Stimulated activated CD4-positive, alpha-beta T cell treated with anti-CD3 and anti-CD28 coated beads, Interleukin-12 subunit alpha, Interleukin-12 subunit beta, amount 100 ng/mL, for 24 hours (primary cell): ENCODE measurements around the gene ZNF784.

ENCODE experiments used
- DNase-seq, 2 experiments: peaks; one replicate each; pipeline ENCODE4 v3.0.0-alpha.2; 2020; ENCODE audit warnings: low read depth in 2 of 2

ZNF784 gene, protein sequence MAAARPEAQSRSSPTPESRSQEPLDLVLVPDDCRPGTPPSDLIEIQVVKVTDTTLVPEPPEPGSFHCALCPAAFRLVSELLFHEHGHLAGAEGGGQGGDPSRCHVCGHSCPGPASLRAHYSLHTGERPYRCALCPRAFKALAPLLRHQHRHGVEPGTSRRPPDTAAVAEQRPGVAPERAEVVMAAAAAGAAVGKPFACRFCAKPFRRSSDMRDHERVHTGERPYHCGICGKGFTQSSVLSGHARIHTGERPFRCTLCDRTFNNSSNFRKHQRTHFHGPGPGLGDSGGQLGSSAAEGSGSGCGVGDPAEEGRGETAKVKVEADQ

DNA sequence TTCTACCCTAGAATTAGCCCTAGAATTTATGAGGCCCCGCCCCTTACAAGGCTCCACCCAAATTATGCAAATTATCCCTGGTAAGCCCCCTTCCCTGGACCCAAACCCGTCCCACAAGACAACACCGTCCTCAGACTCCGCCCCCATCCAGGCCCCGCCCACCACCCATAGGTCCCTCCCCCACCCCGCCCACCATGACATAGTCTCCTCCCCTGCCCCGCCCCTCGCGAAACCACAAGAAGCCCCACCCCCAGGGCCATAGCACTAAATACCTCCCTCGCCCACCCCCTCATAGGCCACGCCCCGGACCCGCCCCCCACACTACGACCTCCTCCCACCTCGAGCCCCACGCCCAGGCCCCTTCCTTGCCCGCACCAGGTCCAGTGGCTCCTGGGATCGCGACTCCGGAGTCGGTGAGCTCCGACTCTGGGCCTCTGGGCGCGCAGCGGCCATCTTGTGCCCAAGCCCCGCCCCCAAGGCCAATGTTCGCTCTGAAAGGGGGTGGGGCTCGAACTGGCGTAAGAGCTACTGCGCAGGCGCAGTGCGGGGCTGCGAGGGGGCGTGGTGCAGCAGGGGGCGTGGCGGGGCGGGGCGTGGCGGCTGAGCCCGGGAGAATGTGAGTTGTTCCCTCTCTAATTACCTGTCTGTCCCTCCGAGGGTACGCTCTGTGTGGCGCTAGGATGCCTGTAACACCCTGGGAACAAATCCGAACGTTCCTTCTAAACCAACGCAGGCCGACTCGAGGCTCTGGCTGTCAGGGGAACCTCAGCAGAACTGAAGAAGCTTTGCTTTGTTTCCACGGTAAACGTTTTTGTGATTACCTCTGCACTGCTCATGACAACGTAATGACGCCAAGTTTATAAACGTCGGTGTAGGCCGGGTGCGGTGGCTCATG is at the start of gene ZNF784:
Gene ZNF784 (minus strand): TSS at position 458 of the 895 bp plus-strand sequence. CDS start 5 bp downstream, at position 453.
- peak; percentile 86 to 87 for DNase-seq

DNA sequence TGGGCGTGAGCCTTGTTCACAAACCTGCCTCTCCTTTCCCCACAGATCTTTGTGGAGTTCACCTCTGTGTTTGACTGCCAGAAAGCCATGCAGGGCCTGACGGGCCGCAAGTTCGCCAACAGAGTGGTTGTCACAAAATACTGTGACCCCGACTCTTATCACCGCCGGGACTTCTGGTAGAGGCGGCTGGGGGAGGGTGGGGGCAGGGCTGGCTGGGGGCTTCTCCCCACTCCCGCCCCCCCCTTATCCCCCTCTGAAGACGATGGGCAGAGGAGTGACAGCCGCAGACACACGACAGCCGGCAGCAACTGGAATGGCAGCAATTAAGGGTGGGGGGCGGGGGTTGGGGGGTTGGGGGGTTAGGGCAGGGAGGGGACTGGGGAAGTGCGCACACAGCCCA is 49.5 kb upstream of the ZNF784 start:
- DNase-seq: no peak

DNA sequence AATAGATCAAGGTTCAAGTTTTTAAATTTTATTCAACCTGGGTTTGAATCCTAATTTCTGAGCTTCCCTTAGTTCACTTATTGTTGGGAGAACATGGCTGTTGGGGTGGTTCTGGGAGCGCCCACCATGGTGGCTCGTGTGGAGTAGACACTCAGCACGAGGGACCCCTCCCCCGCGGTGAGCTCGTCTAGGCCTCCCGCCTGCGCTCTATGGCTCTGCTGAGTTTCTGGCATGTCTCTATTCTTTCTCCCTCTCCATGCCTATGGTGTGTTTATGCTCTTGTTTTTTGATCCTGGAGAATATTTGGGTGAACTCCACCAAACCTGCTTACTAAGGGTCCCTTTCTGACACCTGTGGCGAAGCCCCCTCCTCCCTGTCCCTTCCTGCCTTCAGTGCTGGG is 49.1 kb upstream of the ZNF784 start:
- no peak for DNase-seq

DNA sequence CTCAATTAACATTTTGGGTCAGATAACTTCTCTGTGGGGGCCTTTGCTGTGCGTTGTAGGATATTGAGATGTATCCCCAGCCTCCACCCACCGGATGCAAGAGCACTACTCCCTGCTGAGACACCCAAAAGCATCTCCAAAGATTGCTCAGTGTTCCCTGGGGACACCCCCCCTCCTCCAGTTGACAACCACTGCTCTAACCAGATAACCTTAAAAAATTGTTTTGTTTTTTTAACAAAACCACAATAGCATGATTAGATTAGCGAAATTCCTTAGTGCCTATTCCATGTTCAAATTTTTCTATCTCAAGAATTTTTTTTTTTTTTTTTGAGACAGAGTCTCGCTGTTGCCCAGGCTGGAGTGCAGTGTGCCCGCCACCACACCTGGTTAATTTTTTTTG is 48.1 kb upstream of the ZNF784 start:
- DNase-seq: no peak

DNA sequence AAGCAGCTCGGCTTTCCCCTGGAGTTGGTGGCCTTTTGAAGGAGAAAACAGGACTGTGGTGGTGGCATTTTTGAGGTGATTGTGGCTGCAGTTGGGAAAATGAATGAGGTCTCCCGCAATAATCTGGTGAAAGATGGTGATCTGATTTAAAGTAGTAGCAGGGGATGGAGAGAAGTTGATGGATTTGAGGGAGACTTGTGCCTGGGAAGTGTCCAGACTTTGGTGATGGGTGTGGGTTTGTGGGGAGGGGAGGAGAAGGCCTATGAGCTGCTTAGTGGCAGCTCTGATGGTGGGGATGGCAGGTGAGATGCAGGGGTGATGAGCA is 46.6 kb upstream of the ZNF784 start:
- no peak for DNase-seq

DNA sequence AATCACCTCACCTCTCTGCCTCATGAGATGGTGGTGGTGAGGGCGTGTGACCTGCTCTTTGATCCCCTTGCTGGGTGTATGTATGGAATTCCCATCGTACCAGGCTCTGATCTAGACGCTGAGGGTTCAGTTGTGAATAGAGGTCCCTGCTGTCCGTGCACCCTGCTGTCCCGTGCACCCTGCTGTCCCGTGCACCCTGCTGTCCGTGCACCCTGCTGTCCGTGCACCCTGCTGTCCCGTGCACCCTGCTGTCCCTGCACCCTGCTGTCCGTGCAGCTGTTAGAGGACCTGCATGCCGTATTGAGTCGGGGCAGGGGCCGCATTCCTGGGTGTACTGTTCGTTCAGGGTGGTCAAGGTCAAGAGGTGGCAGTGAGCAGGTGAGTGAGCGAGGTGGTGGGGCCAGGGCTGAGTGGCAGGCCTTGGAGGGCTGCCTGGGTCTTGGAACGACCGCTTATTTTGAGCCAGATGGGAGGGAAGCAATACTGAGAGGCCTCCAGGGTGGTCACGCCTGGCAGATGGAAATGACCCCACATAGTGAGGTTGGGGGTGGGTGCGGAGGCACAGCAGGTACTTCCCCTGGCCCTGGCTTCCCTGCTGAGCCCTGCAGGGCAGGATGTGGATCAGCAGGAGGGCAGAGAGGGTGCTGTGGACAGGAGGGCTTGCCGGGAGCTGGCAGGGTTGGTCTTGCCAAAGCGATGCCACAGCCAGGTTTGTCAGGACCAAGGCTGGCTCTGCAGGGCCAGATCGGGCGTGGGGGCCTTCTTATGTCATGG is 46.1 kb upstream of the ZNF784 start:
- DNase-seq: no peak

DNA sequence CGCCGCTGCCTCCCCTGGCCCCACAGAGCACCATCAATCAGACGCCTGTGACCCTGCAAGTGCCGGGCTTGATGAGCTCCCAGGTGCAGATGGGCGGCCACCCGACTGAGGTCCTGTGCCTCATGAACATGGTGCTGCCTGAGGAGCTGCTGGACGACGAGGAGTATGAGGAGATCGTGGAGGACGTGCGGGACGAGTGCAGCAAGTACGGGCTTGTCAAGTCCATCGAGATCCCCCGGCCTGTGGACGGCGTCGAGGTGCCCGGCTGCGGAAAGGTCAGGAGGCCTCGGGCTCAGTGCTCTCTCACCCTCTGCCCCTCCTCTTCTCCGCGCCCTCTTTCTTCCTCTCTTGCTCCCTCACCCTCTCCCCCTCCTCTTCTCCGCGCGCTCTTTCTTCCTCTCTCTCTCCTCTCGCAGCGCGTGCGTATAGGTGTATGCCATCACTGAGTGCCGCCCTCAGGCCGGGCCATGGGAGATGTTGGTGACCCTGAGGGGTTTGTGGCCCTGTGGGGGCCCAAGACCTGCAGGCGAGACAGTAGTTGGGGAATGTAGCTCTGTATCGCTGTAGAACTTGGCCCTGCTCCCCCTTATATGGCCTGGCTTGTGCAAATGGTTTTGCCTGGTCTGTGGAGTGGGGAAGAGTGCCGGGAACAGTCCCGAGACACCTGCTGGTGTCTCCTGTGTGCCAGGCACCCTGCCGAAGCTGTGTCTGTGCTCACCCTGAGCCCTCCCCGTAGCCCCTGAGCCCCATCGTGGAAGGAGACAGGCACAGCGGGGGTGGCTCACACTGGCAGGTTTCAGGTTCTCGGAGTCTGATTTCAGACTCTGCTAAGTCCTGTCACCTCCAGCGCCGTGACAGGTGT is 45.3 kb upstream of the ZNF784 start:
- DNase-seq: no peak

DNA sequence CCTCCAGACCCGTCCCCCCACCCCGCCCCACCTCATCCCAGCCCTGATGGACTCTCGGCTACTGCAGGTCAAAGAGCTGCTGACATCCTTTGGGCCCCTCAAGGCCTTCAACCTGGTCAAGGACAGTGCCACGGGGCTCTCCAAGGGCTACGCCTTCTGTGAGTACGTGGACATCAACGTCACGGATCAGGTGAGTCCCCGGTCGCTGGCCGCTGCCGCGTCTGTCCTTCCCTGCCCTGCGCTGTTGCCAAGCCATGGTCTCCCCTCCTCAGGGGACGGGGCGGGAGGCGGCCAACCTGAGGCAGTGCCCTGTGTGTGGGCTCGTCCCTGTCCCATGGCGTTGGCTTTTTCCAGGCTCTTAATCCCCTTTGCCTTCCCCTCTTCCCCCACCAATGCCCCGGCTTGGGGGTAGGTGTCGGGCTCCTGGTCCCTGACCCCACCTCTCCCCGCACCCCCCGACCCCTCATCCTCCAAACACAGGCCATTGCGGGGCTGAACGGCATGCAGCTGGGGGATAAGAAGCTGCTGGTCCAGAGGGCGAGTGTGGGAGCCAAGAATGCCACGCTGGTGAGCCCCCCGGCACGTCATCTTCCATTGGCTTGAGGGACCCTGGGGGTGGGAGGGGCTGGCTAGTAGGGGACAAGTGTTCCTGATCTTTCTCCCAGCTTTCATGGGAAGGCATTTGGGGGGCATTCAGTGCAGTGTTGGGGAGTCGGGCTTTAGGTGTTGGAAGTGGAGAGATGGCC is 44.4 kb upstream of the ZNF784 start:
- no peak for DNase-seq

DNA sequence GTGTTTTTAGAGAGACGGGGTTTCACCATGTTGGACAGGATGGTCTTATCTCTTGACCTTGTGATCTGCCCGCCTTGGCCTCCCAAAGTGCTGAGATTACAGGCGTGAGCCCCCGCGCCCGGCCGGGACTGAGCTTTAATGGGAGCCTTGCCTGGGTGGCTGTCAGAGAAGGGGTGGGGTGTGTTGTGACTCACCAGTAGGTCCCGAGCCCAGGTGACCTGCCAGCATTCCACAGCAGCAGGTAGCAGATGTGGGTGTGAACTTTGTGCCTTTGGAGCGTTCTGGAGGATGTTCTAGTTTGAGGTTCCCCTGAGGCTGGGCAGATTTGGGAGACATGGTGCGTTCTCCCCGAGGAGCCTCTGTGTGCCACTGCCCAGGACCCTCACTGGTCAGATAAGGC is 43.6 kb upstream of the ZNF784 start:
- no peak for DNase-seq

DNA sequence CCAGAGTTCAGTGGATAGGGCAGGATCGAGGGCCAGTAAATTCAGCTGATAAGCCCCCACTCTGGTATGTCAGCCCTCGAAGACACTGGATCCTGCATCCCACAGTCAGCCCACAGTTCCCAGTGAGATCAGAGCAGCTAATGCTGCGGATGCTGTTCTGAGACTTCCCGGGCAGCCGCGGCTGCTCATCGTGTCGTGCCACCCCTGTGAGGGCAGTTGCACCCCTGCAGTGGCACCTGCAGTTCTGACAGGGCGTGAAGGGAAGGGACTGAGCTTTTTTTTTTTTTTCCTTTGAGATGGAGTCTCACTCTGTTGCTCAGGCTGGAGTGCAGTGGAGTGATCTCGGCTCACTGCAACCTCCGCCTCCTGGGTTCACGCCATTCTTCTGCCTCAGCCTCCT is 43.1 kb upstream of the ZNF784 start:
- no peak for DNase-seq

DNA sequence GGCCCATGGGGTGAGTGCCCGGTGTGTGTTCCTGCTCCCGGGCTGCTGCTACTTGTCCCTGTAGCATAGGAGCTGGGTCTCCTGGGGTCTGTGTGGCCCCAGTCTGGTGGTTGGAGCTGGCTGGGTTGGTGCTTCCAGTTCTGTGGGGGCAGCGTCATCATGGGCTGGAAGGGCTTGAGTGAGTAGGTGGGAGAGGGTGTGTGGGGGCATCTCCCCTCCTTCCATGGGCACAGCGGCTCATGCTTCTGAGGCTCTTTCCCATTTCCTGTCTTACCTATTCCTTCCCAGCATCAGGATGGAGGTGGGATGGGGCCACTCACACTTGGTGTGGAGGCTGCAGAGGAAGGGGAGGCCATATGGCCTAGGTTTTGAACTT is 42.6 kb upstream of the ZNF784 start:
- no peak for DNase-seq

DNA sequence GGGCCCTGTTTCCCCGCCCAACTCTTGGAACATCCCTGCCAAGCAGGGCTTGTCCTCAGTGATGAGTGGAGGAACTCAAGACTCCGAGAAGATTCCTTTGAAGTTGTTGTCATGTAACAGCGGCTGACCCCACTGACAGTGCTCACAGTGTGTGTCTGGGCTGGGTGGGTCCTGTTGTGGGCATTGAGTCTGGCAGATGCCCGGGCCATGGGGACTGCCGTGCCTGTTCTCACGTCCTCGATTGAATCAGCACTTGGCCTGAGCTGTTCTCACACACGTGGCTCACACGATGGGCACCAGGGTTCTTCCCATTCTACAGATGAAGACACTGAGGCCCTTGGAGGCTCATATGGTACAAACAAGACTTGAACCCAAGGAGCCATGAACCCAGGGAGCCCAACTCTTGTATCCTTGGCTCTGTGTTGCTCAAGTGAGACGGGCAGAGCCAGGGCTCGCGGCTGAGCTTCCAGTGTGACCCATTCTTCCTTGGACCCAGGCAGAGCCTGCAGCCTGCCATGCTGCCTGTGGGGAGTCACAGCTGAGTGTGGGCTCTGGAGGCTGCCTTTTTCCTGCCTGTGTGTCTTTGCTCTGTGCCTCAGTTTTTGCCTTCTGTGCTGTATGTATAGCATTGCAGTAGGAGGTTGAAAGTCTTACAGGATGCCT is 42.1 kb upstream of the ZNF784 start:
- no peak for DNase-seq

DNA sequence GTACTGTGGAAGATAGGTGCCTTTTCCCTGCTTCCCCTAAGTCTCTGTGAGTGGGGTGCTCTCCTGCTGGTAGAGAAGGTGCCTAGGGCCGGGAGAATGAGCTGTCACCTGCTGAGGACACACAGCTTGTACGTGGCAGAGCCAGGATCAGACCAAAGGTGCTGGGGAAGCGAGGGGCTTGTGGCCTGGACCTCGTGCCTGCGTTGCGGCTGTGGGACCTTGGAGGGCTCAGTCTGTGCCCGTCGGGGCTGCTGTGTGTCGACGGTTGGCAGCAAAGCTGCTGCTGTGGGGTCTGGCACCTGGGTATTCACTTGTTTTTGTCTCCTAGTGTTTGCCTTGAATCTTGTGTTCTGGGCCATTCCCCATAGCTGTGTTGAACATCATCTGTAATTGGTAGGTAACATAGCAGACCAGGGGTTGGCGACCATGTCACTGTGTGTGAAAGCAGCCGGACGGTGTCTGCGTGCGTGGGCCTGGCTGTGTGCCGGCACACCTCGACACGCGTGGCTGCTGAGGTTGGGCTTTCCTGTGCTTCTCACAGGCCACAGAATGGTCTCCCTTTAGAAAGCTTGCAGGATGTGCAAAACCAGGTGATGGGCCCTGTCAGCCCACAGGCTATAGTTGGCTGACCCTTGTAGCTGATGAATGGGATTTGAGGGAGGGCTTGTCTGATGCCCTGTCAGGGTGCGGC is 39.6 kb upstream of the ZNF784 start:
- no peak for DNase-seq

DNA sequence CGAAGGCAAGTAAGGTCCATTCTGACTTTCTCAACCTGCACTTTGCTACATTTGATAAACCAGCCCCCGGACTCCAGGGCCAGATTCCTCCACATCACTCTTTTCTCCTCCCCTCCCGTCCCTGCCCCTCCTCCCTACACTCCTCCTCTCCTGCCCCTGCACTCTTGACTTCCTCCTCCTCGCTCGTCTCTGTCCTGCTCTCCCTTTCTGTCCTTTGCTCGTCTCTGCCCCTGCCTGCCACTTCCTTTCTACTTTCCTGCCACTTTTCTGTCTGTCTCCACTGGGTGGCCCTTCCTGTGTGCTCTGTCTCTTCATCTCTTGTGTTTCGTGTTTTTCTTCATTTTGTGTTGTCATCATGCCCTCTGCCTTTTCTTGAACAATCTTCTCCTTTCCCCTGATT is 37.5 kb upstream of the ZNF784 start:
- DNase-seq: no peak

DNA sequence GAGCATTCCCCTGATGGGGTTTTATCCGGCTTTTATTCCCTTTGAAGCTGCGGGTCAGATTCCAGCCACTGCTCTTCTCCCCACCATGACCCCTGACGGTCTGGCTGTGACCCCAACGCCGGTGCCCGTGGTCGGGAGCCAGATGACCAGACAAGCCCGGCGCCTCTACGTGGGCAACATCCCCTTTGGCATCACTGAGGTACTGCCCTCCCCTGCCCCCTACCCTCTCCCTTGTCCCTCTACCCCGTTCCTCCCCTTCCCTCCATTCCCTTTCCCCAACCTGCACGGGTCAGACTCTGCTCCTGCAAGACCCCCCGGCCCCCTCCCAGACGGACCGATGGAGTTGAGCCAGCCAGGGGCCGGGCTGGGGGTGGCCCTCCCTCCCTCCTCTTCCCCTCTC is 36.6 kb upstream of the ZNF784 start:
- no peak for DNase-seq

DNA sequence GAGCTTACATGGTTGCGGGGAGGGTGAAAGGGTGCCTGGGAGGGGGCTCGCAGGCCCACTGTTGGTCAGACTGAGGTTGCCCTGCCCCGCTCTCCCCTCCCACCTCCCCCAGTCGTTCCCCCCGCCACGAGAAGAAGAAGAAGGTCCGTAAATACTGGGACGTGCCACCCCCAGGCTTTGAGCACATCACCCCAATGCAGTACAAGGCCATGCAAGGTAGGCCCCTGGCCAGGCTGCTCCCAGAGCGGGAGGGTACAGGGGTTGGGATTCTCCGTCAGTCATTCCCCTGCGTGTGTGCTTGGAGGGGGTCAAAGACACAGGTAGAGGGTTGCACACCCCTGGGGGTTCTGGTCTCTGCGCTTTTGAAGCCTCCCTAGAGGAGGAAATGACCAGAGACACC is 36.0 kb upstream of the ZNF784 start:
- no peak for DNase-seq

DNA sequence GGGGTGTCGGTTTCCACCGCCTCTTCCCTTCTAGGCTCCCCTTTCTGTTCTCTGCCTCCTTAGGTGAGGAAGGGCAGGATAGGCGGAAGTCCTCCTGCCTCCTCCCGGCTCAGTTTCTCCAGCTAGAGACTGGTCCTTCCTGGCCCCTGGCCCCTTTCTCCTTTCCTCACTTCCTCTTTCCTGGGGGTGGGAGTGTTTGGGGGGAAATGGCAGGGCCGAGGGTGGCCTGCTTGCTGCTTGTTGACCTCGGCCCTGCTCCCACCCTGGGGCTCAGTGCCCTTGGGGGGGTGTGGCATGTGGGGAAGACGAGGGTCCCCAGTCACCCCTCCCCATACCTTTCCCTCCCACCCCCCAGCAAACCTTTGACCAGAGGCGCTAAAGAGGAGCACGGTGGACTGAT is 35.5 kb upstream of the ZNF784 start:
- no peak for DNase-seq

DNA sequence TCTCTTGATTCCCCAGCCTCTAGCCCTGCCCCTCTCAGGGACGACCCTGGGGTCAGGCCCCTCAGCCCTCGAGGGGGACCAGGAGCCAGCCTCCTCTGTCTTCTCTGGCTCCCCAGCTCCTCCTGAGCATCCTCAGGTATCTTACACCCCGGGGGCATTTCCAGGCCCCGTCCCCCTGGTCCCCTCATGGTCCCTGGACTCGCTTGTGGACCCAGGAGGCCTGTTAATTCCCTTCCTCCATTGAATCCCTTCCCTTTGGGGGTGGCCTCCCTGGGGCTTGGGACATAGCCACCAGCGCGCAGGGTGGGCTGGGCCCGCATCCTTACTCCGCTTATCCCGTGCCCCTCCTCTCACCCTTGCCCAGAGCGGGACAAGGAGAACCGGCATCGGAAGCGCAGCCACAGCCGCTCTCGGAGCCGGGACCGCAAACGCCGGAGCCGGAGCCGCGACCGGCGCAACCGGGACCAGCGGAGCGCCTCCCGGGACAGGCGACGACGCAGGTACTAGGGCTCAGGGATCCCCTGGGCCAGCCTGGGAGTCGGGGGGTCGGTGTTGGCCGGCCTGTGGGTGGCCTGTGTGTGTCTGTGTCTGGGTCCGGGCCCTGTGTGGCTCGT is 34.6 kb upstream of the ZNF784 start:
- no peak for DNase-seq

DNA sequence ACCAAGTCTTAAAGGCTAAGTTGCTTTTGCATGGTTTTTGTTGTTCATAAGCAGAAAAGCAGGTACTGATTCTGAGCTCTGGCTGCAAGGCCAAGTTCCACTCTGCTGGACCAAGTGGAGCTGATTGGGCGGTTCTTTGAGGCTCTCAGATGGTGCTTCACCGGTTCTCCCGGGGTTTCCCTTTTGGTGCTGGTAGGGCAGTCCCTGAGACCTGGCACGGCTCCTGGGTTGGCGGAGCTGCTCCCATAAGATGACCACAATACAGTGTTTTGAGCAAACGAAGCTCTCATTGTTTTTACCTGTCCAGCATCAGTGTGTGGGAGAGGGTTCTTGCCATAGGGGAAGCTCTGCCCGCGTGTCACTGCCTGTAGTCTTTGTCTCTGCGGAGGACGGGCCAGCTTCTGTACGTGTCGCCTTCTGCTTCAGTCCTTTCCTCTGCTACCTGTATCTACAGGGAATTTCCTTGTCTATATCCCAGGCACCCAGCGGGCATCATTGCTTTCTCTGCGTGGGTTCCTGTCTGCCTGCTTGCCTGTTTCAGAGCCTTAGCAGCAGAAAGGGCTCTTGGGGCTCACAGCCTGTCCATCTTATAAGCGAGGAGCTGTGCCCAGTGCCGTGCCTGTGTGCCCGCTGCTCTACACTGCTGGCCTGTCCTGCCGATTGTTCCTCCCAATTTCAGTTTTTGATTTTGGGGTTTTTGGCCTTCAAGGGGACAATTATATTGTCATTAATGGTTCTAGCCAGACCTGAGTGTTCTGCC is 32.8 kb upstream of the ZNF784 start:
- no peak for DNase-seq
